SK-N-SH treated with all-trans-retinoic acid at 6 μM for 48 hours (cell line): ENCODE results near the gene CEACAM21.

Source experiments
- ATAC-seq: fragments of 200-7000 bp; cut with Tn5 transposase; 3 replicates; pipeline ENCODE4 v1.9.1; 2020; ENCODE audit warnings: mild to moderate bottlenecking, moderate library complexity
- ARNTL ChIP-seq: fragments of 450-650 bp; formaldehyde crosslinking; IDR thresholded peaks from 2 replicates; pipeline ENCODE4 v1.5.0; 2020; ENCODE audit warnings: low read depth, mild to moderate bottlenecking, moderate library complexity, borderline replicate concordance
- BACH2 ChIP-seq: fragments of 250-450 bp; sonication (Bioruptor Pico); IDR thresholded peaks from 2 replicates; pipeline ENCODE4 v1.9.0; 2021; ENCODE audit warnings: mild to moderate bottlenecking, borderline replicate concordance
- CSDC2 ChIP-seq: fragments of 250-450 bp; sonication (Bioruptor Pico); IDR thresholded peaks from 2 replicates; pipeline ENCODE4 v1.5.0; 2020; ENCODE audit warnings: mild to moderate bottlenecking, moderate library complexity
- ESRRG ChIP-seq: fragments of 250-450 bp; sonication (Bioruptor Pico); IDR thresholded peaks from 2 replicates; pipeline ENCODE4 v1.6.1; 2021; ENCODE audit warnings: mild to moderate bottlenecking
- ISL1 ChIP-seq: fragments of 250-450 bp; sonication (Bioruptor Pico); IDR thresholded peaks from 2 replicates; pipeline ENCODE4 v2.1.2; 2022; ENCODE audit warnings: mild to moderate bottlenecking, moderate library complexity
- OSR1 ChIP-seq: fragments of 250-450 bp; sonication (Bioruptor Pico); IDR thresholded peaks from 2 replicates; pipeline ENCODE4 v1.8.0; 2022; ENCODE audit warnings: moderate library complexity, mild to moderate bottlenecking, inconsistent platforms
- PPARA ChIP-seq: fragments of 250-450 bp; sonication (Bioruptor Pico); IDR thresholded peaks from 2 replicates; pipeline ENCODE4 v1.5.0; 2020; ENCODE audit warnings: mild to moderate bottlenecking, borderline replicate concordance
- SNAI2 ChIP-seq: fragments of 250-450 bp; sonication (Bioruptor Pico); IDR thresholded peaks from 2 replicates; pipeline ENCODE4 v1.5.0; 2020; ENCODE audit warnings: mild to moderate bottlenecking, moderate library complexity
- TCF4 ChIP-seq: fragments of 250-450 bp; sonication (Bioruptor Pico); IDR thresholded peaks from 2 replicates; pipeline ENCODE4 v1.8.0; 2021; ENCODE audit warnings: mild to moderate bottlenecking, moderate library complexity, borderline replicate concordance
- TOX ChIP-seq: fragments of 250-450 bp; sonication (Bioruptor Pico); IDR thresholded peaks from 2 replicates; pipeline ENCODE4 v1.8.0; 2021; ENCODE audit warnings: mild to moderate bottlenecking, moderate library complexity, borderline replicate concordance
- ZFP3 ChIP-seq: fragments of 250-450 bp; sonication (Bioruptor Pico); IDR thresholded peaks from 2 replicates; pipeline ENCODE4 v1.5.0; 2020; ENCODE audit warnings: mild to moderate bottlenecking, moderate library complexity
- ZFP30 ChIP-seq: fragments of 450-650 bp; formaldehyde crosslinking; IDR thresholded peaks from 2 replicates; pipeline ENCODE4 v1.5.0; 2022; ENCODE audit warnings: mild to moderate bottlenecking, moderate library complexity
- ZNF565 ChIP-seq: fragments of 450-650 bp; formaldehyde crosslinking; conservative IDR thresholded peaks from 2 replicates; pipeline ENCODE4 v1.5.0; 2020; ENCODE audit warnings: low read depth, mild to moderate bottlenecking, moderate library complexity
- ZNF70 ChIP-seq: fragments of 450-650 bp; formaldehyde crosslinking; IDR thresholded peaks from 2 replicates; pipeline ENCODE4 v1.5.0; 2020; ENCODE audit warnings: mild to moderate bottlenecking, moderate library complexity
- ZNF8 ChIP-seq: fragments of 450-650 bp; formaldehyde crosslinking; IDR thresholded peaks from 2 replicates; pipeline ENCODE4 v1.5.0; 2020; ENCODE audit warnings: mild to moderate bottlenecking, moderate library complexity
- TF ChIP-seq, protein P1 (sequence below): fragments of 250-450 bp; sonication (Bioruptor Pico); IDR thresholded peaks from 2 replicates; pipeline ENCODE4 v1.8.0; 2020; ENCODE audit warnings: mild to moderate bottlenecking, moderate library complexity, borderline replicate concordance
- TF ChIP-seq, protein P2 (sequence below): fragments of 250-450 bp; sonication (Bioruptor Pico); IDR thresholded peaks from 2 replicates; pipeline ENCODE4 v1.5.1; 2021; ENCODE audit warnings: mild to moderate bottlenecking, moderate library complexity
- TF ChIP-seq, protein P3 (sequence below): fragments of 250-450 bp; sonication (Bioruptor Pico); IDR thresholded peaks from 2 replicates; pipeline ENCODE4 v1.5.1; 2020; ENCODE audit warnings: low read depth, mild to moderate bottlenecking, moderate library complexity
- TF ChIP-seq, protein P4 (sequence below): fragments of 250-450 bp; sonication (Bioruptor Pico); IDR thresholded peaks from 2 replicates; pipeline ENCODE4 v1.5.0; 2020; ENCODE audit warnings: mild to moderate bottlenecking, moderate library complexity
- TF ChIP-seq, protein P5 (sequence below): fragments of 250-450 bp; sonication (Bioruptor Pico); IDR thresholded peaks from 2 replicates; pipeline ENCODE4 v1.8.0; 2021; ENCODE audit warnings: low read depth, mild to moderate bottlenecking, moderate library complexity, borderline replicate concordance

CEACAM21 gene

DNA sequence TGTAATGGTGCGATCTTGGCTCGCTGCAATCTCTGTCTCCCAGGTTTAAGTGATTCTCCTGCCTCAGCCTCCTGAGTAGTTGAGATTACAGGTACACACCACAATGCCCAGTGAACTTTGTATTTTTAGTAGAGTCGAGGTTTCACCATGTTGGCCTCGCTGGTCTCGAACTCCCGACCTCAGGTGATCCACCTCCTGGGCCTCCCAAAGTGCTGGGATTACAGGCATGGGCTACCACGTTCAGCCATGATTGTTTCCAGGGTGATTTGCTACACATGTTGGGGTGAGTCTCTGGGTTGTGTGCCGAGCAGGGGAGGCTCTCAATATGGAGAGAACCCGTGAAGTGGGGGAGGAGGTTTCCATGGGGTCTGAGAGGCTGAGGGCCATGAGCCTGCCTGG, 24.8 kb upstream of the CEACAM21 start (continued):
- TF ChIP-seq ZNF70 (CRISPR knock-in tag), result no peak
- no peak for TF ChIP-seq ZFP30 (CRISPR knock-in tag)
- TF ChIP-seq ISL1 (CRISPR knock-in tag), result no peak
- no peak for TF ChIP-seq ZNF565 (CRISPR knock-in tag)
- no peak for TF ChIP-seq ESRRG (CRISPR knock-in tag)

DNA sequence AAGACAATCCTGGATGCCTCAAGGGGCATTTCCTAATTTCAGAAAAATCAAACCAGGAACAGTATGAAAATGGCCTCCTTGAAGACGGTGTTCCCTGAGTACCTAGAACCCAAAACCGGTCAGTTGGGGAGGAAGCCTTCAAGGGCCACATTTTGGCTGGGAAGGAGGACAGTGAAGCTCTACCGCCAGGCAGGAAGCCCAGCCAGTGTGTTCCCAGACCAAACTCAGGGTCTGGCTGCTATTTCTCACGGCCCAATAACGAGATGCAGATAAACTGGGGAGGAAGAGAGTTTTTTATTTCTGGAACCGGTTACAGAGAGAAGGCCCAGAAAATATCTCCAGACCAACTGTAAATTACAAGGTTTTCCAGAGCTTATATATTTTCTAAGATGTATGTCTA, 24.3 kb upstream of the CEACAM21 start:
- no peak for TF ChIP-seq BACH2 (CRISPR knock-in tag)
- TF ChIP-seq, protein P1, sequence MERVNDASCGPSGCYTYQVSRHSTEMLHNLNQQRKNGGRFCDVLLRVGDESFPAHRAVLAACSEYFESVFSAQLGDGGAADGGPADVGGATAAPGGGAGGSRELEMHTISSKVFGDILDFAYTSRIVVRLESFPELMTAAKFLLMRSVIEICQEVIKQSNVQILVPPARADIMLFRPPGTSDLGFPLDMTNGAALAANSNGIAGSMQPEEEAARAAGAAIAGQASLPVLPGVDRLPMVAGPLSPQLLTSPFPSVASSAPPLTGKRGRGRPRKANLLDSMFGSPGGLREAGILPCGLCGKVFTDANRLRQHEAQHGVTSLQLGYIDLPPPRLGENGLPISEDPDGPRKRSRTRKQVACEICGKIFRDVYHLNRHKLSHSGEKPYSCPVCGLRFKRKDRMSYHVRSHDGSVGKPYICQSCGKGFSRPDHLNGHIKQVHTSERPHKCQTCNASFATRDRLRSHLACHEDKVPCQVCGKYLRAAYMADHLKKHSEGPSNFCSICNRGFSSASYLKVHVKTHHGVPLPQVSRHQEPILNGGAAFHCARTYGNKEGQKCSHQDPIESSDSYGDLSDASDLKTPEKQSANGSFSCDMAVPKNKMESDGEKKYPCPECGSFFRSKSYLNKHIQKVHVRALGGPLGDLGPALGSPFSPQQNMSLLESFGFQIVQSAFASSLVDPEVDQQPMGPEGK (CRISPR knock-in tag), result no peak
- TF ChIP-seq OSR1 (CRISPR knock-in tag), result no peak
- no peak for TF ChIP-seq ZNF8 (CRISPR knock-in tag)
- TF ChIP-seq ZFP30 (CRISPR knock-in tag), result no peak
- TF ChIP-seq, protein P2, sequence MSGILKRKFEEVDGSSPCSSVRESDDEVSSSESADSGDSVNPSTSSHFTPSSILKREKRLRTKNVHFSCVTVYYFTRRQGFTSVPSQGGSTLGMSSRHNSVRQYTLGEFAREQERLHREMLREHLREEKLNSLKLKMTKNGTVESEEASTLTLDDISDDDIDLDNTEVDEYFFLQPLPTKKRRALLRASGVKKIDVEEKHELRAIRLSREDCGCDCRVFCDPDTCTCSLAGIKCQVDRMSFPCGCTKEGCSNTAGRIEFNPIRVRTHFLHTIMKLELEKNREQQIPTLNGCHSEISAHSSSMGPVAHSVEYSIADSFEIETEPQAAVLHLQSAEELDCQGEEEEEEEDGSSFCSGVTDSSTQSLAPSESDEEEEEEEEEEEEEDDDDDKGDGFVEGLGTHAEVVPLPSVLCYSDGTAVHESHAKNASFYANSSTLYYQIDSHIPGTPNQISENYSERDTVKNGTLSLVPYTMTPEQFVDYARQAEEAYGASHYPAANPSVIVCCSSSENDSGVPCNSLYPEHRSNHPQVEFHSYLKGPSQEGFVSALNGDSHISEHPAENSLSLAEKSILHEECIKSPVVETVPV (CRISPR knock-in tag), result no peak
- TF ChIP-seq ZNF565 (CRISPR knock-in tag), result no peak
- TF ChIP-seq TCF4 (CRISPR knock-in tag), result no peak
- TF ChIP-seq SNAI2, result no peak
- no peak for ATAC-seq

DNA sequence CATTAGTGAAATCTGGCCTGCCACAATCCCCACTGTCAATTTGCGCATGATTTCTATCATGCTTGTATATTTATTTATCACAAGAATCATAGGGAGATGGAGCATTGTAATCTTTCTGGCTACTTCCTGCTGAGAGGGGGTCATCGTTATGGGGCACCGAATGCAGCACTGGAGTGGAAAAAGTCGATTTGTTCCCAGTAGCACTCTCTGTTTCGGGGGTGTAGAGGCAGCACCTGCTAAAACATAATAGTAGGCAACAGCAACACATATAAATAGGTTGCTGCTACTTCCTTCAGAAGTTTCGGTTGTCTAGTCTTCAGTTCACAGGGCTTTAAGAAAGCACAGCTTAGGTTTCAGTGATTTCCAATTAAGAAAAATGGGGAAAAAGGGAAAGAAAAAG, 23.4 kb upstream of the CEACAM21 start:
- TF ChIP-seq TOX (CRISPR knock-in tag) (no peak), TCF4 (CRISPR knock-in tag) (no peak), ZNF8 (CRISPR knock-in tag) (no peak), ZNF70 (CRISPR knock-in tag) (no peak), ISL1 (CRISPR knock-in tag) (no peak), SNAI2 (no peak), PPARA (CRISPR knock-in tag) (no peak), ZFP30 (CRISPR knock-in tag) (no peak), ARNTL (CRISPR knock-in tag) (no peak), CSDC2 (CRISPR knock-in tag) (no peak), ZFP3 (CRISPR knock-in tag) (no peak)
- TF ChIP-seq, protein P1 (CRISPR knock-in tag), result no peak
- TF ChIP-seq, protein P3, sequence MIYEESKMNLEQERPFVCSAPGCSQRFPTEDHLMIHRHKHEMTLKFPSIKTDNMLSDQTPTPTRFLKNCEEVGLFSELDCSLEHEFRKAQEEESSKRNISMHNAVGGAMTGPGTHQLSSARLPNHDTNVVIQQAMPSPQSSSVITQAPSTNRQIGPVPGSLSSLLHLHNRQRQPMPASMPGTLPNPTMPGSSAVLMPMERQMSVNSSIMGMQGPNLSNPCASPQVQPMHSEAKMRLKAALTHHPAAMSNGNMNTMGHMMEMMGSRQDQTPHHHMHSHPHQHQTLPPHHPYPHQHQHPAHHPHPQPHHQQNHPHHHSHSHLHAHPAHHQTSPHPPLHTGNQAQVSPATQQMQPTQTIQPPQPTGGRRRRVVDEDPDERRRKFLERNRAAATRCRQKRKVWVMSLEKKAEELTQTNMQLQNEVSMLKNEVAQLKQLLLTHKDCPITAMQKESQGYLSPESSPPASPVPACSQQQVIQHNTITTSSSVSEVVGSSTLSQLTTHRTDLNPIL (CRISPR knock-in tag), result no peak
- TF ChIP-seq, protein P4, sequence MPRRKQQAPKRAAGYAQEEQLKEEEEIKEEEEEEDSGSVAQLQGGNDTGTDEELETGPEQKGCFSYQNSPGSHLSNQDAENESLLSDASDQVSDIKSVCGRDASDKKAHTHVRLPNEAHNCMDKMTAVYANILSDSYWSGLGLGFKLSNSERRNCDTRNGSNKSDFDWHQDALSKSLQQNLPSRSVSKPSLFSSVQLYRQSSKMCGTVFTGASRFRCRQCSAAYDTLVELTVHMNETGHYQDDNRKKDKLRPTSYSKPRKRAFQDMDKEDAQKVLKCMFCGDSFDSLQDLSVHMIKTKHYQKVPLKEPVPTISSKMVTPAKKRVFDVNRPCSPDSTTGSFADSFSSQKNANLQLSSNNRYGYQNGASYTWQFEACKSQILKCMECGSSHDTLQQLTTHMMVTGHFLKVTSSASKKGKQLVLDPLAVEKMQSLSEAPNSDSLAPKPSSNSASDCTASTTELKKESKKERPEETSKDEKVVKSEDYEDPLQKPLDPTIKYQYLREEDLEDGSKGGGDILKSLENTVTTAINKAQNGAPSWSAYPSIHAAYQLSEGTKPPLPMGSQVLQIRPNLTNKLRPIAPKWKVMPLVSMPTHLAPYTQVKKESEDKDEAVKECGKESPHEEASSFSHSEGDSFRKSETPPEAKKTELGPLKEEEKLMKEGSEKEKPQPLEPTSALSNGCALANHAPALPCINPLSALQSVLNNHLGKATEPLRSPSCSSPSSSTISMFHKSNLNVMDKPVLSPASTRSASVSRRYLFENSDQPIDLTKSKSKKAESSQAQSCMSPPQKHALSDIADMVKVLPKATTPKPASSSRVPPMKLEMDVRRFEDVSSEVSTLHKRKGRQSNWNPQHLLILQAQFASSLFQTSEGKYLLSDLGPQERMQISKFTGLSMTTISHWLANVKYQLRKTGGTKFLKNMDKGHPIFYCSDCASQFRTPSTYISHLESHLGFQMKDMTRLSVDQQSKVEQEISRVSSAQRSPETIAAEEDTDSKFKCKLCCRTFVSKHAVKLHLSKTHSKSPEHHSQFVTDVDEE (CRISPR knock-in tag), result no peak
- no peak for ATAC-seq

DNA sequence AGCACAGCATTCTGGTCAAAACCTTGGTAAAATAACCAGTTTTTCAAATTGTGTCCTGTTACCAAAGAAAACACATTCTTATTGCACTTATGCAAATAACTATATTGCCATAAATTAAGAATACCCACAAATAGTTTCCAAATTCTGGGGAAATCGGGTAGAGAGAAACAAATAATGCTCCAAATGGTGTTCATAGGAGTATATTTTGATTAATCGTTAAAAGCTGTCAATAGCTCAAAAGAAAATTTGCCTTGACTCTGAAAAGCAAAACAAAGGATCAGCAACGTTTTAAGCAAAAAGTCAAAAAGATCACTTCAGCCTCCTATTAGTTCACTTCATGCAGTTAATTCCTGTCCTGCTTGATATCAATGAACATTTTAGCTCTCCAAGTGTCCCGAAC, 22.2 kb upstream of the CEACAM21 start:
- no peak for ATAC-seq
- TF ChIP-seq, protein P4 (CRISPR knock-in tag), result no peak
- TF ChIP-seq CSDC2 (CRISPR knock-in tag) (no peak), ZFP3 (CRISPR knock-in tag) (no peak), ZFP30 (CRISPR knock-in tag) (no peak)
- TF ChIP-seq, protein P5, sequence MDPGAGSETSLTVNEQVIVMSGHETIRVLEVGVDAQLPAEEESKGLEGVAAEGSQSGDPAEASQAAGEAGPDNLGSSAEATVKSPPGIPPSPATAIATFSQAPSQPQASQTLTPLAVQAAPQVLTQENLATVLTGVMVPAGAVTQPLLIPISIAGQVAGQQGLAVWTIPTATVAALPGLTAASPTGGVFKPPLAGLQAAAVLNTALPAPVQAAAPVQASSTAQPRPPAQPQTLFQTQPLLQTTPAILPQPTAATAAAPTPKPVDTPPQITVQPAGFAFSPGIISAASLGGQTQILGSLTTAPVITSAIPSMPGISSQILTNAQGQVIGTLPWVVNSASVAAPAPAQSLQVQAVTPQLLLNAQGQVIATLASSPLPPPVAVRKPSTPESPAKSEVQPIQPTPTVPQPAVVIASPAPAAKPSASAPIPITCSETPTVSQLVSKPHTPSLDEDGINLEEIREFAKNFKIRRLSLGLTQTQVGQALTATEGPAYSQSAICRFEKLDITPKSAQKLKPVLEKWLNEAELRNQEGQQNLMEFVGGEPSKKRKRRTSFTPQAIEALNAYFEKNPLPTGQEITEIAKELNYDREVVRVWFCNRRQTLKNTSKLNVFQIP (CRISPR knock-in tag), result no peak
- TF ChIP-seq, all 23 proteins: peak for 0
